Chondrocyte (in vitro differentiated cells): ENCODE results near the gene EFL1. TPM values are rescaled to one million over a fixed set of nuclear protein-coding genes. Genes with fewer than 3 reads are reported as not detected.
"Not testable (repeated sequence)": the region's sequence is repeated elsewhere in the genome, so short reads cannot be mapped to it uniquely, and the experiment has no call there.

Source experiments
- DNase-seq: peaks from one replicate; pipeline ENCODE4 v3.0.0; 2021; ENCODE audit warnings: mixed read lengths, low spot score
- H3K27ac Mint-ChIP-seq: one replicate; pipeline ENCODE4 v1.8.0; 2021; ENCODE audit warnings: mild to moderate bottlenecking, moderate library complexity, mixed read lengths; ENCODE audit not compliant: unreplicated experiment
- H3K27me3 Mint-ChIP-seq: 2 replicates; pipeline ENCODE4 v1.8.0; 2021; ENCODE audit warnings: low read depth, mixed read lengths
- H3K36me3 Mint-ChIP-seq: 2 replicates; pipeline ENCODE4 v1.8.0; 2021; ENCODE audit warnings: low read depth, mixed read lengths
- H3K4me1 Mint-ChIP-seq: 2 replicates; pipeline ENCODE4 v1.8.0; 2021; ENCODE audit warnings: low read depth, mild to moderate bottlenecking, mixed read lengths
- H3K4me3 Mint-ChIP-seq: one replicate; pipeline ENCODE4 v1.8.0; 2021; ENCODE audit warnings: mild to moderate bottlenecking, moderate library complexity, mixed read lengths; ENCODE audit not compliant: unreplicated experiment
- H3K9me3 Mint-ChIP-seq: 2 replicates; pipeline ENCODE4 v1.8.0; 2021; ENCODE audit warnings: low read depth, mixed read lengths
- CTCF ChIP-seq: fragments of 200-600 bp; sonication (generic); IDR thresholded peaks from 2 replicates; pipeline ENCODE4 v1.5.0; 2021; ENCODE audit warnings: antibody characterized with exemption, mild to moderate bottlenecking, moderate library complexity
- total RNA-seq: library from RNA; stranded (reverse); gene quantifications from 3 replicates; pipeline ENCODE4 v1.2.1, GENCODE V29; 2021

The EFL1 gene
- total RNA-seq, 1 donor from 2014 or later = 16.6 TPM

- no peaks in the 10 kb centered on the region for H3K4me1 Mint-ChIP-seq
- H3K36me3 Mint-ChIP-seq = peaks cover 28% of the 10 kb centered on the region
- no peak for TF ChIP-seq CTCF
- peak overlapping the region; percentile 37 for H3K27ac Mint-ChIP-seq
- DNase-seq = no peak
- H3K4me3 Mint-ChIP-seq = no peak overlapping the region
- no peaks in the 10 kb centered on the region for H3K9me3 Mint-ChIP-seq
- no peaks in the 10 kb centered on the region for H3K27me3 Mint-ChIP-seq
Measured at GRCh38 chr15:82228750-82229149, 33.8 kb downstream of the EFL1 start.

GRCh38 chr15:82221535-82221934 lies 41.0 kb downstream of the EFL1 start:
- not testable (repeated sequence) for H3K27me3 Mint-ChIP-seq, H3K4me3 Mint-ChIP-seq, H3K27ac Mint-ChIP-seq, H3K4me1 Mint-ChIP-seq, DNase-seq, H3K9me3 Mint-ChIP-seq
- peaks cover 19% of the 10 kb centered on the region for H3K36me3 Mint-ChIP-seq
- peak; percentile 56 for TF ChIP-seq CTCF

GRCh38 chr15:82216092-82216491 lies 46.4 kb downstream of the EFL1 start:
- H3K4me1 Mint-ChIP-seq, H3K27ac Mint-ChIP-seq, H3K9me3 Mint-ChIP-seq, H3K27me3 Mint-ChIP-seq, DNase-seq, H3K4me3 Mint-ChIP-seq: not testable (repeated sequence)
- peaks cover 15% of the 10 kb centered on the region for H3K36me3 Mint-ChIP-seq

GRCh38 chr15:82212201-82212600 lies 50.3 kb downstream of the EFL1 start:
- H3K9me3 Mint-ChIP-seq, H3K4me3 Mint-ChIP-seq, DNase-seq, H3K36me3 Mint-ChIP-seq, H3K27me3 Mint-ChIP-seq, H3K27ac Mint-ChIP-seq: not testable (repeated sequence)
- H3K4me1 Mint-ChIP-seq = peaks cover 14% of the 10 kb centered on the region

DNA sequence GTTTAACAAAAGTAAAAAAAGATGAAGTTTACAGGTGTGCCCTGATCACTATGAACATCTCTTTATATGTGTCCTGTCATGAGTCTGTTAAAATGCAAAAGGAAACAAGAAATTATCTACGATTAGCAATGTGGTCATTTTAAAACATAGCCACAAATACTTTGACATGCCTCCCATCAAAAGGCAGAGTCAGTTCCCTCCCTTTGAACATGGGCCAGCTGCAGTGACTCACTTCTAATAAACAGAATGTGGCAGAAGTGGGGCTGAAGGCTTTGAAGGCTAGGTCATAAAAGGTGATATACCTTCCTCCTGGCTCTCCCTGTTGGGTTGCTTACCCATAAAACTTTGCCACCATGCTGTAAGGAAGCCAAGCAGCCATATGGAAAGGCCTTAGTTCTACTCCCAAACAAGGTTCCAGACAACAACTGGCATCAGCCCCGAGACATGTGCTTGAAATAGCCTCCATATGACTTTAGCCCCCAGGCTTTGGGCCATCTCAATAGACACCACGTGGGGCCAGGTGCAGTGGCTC lies 52.4 kb downstream of the EFL1 start:
- Mint-ChIP-seq H3K27ac (peak overlapping the region; percentile 5), H3K4me1 (peaks cover 14% of the 10 kb centered on the region)
- not testable (repeated sequence) for H3K36me3 Mint-ChIP-seq, DNase-seq, H3K9me3 Mint-ChIP-seq, H3K4me3 Mint-ChIP-seq, H3K27me3 Mint-ChIP-seq

DNA sequence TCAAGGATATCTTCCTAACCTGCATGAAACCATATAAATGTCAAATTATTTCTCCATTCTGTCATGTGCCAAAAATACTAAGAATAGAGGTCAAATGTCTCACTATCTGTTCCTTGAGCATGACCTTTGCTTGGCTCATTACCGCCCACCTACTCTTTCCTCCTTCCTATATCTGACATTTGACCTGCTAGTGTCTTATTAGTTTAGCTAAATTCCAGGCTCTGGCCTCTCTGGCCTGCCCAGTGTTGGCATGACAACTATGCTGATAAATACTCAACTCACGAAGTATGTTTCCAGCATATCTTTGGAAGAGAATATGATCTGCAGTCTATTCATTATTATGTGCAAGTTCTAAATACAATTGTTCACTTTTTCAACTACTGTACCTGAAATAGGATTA lies 58.0 kb downstream of the EFL1 start:
- not testable (repeated sequence) for H3K27me3 Mint-ChIP-seq
- peak overlapping the region; percentile 52 for H3K27ac Mint-ChIP-seq
- H3K4me1 Mint-ChIP-seq = peaks cover 13% of the 10 kb centered on the region

GRCh38 chr15:82197733-82198594 lies 64.6 kb downstream of the EFL1 start:
- H3K27ac Mint-ChIP-seq = peak overlapping the region; percentile 32
- H3K27me3 Mint-ChIP-seq = no peaks in the 10 kb centered on the region
- no peak for DNase-seq
- no peaks in the 10 kb centered on the region for H3K9me3 Mint-ChIP-seq
- H3K4me1 Mint-ChIP-seq = peaks cover 6% of the 10 kb centered on the region
- H3K4me3 Mint-ChIP-seq = no peak overlapping the region
- no peaks in the 10 kb centered on the region for H3K36me3 Mint-ChIP-seq
- peak; percentile 91 for TF ChIP-seq CTCF

More for the DNA sequence above, 58.0 kb downstream of the EFL1 start:
- not testable (repeated sequence) for DNase-seq, H3K4me3 Mint-ChIP-seq, H3K36me3 Mint-ChIP-seq, H3K9me3 Mint-ChIP-seq
